ENCODE measurements around the gene MAD2L2.

The MAD2L2 gene

GRCh38 chr1:11641776-11642305 is 39.1 kb downstream of the MAD2L2 start:
- Histone ChIP-seq H3K36me3 (no peaks in the 10 kb centered on the region), H3K4me3 (no peak overlapping the region), H3K27me3 (peaks cover 0 to 57% of the 10 kb centered on the region in 2 donors), H3K4me1 (peaks cover 0 to 3% (median 0%) of the 10 kb centered on the region in 4 donors), H3K9me3 (no peaks in the 10 kb centered on the region), H3K27ac (no peak overlapping the region)
- no peak for TF ChIP-seq CTCF (IDR thresholded peaks at IDR 0.05)
- intact Hi-C loops (cut with DNase I; ENCODE audit: low total_unique reads) = loop anchor here (5.0 kb wide), 1 partner anchor 400 kb away; no protein-coding TSS in a partner anchor
- DNase-seq = no peak

DNA sequence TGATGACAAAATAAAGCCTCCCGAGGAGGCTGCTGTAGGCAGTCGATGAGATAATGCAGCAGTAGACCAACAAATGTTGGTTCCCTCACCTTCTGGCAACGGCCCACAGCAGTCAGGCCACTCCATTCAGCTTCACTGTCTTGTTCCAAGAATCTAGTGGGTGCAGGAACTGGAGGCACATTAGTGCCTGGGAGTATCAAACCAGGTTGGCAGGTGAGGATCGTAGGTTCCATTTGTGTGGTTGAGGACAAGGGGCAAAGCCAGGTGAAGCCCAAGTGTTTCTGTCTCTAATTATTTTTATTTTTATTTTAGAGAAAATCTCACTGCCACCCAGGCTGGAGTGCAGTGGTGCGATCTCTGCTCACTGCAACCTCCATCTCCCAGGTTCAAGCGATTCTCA is 40.0 kb downstream of the MAD2L2 start:
- peaks cover 0 to 57% of the 10 kb centered on the region in 2 donors for H3K27me3 ChIP-seq
- no peaks in the 10 kb centered on the region for H3K36me3 ChIP-seq
- no peak for TF ChIP-seq CTCF (IDR thresholded peaks at IDR 0.05)

GRCh38 chr1:11640101-11640500 is 40.8 kb downstream of the MAD2L2 start:
- no peaks in the 10 kb centered on the region for H3K9me3 ChIP-seq
- no peaks in the 10 kb centered on the region for H3K36me3 ChIP-seq
- no peak for DNase-seq
- intact Hi-C loops (cut with DNase I; ENCODE audit: low total_unique reads) = loop anchor here (5.0 kb wide), 1 partner anchor 398 kb away; no protein-coding TSS in a partner anchor
- no peak overlapping the region for H3K4me3 ChIP-seq
- no peak overlapping the region for H3K27ac ChIP-seq
- no peak for TF ChIP-seq CTCF (IDR thresholded peaks at IDR 0.05)
- H3K4me1 ChIP-seq = peaks cover 0 to 3% (median 0%) of the 10 kb centered on the region in 4 donors
- peaks cover 0 to 60% of the 10 kb centered on the region in 2 donors for H3K27me3 ChIP-seq

More for the DNA sequence above, 40.0 kb downstream of the MAD2L2 start:
- Histone ChIP-seq H3K4me3 (no peak overlapping the region), H3K27ac (no peak overlapping the region), H3K9me3 (no peaks in the 10 kb centered on the region), H3K4me1 (peaks cover 0 to 3% (median 0%) of the 10 kb centered on the region in 4 donors)
- no peak for DNase-seq
- intact Hi-C loops (cut with DNase I; ENCODE audit: low total_unique reads) = loop anchor here (5.0 kb wide), 1 partner anchor 399 kb away; no protein-coding TSS in a partner anchor

- Histone ChIP-seq H3K27ac (no peak overlapping the region), H3K4me1 (peaks cover 0 to 3% (median 0%) of the 10 kb centered on the region in 4 donors), H3K9me3 (no peaks in the 10 kb centered on the region), H3K36me3 (no peaks in the 10 kb centered on the region), H3K4me3 (no peak overlapping the region), H3K27me3 (peaks cover 0 to 67% of the 10 kb centered on the region in 2 donors)
- no peak for TF ChIP-seq CTCF (IDR thresholded peaks at IDR 0.05)
- no peak for DNase-seq
- intact Hi-C loops (cut with DNase I; ENCODE audit: low total_unique reads) = no loop called here
Measured at GRCh38 chr1:11639372-11639771, 41.6 kb downstream of the MAD2L2 start.

DNA sequence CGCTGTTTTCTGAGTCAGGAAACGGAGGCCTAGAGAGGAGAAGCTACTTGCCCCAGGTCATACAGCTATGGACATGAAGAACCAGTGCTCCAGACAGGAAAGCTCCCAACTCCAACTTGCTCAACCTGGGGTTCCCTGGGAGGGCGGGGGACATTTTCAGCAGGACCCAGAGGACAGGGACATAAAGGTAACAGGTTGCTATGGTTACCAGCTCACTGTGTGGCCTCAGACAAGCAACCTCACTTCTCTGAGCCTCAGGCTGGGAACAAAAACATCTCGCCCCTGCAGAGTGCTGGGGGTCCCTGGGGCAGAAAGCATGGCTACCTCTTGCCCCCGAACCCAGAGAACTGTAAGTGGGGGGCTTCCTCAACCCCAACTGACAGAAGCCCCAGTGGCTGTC is 42.8 kb downstream of the MAD2L2 start:
- no peaks in the 10 kb centered on the region for H3K9me3 ChIP-seq
- H3K4me1 ChIP-seq = peaks cover 0 to 3% (median 0%) of the 10 kb centered on the region in 4 donors
- H3K4me3 ChIP-seq = no peak overlapping the region
- H3K36me3 ChIP-seq = no peaks in the 10 kb centered on the region
- TF ChIP-seq CTCF (IDR thresholded peaks at IDR 0.05) = no peak
- intact Hi-C loops (cut with DNase I; ENCODE audit: low total_unique reads) = no loop called here
- DNase-seq = no peak
- H3K27me3 ChIP-seq = peaks cover 0 to 74% of the 10 kb centered on the region in 2 donors
- H3K27ac ChIP-seq = no peak overlapping the region
